ENCODE data around the gene IFNAR1.

The IFNAR1 gene

GRCh38 chr21:33402001-33402979 lies 77.5 kb downstream of the IFNAR1 start:
- DNase-seq (ENCODE audit: low read depth), result no peak

- no peak for DNase-seq (ENCODE audit: low read depth)
These were observed 78.5 kb downstream of the IFNAR1 start, which contains the start of gene IFNGR2 for GRCh38 chr21:33403128-33403785. IFNGR2 (plus strand) TSS chr21:33403413; CDS start chr21:33403544, 131 bp downstream.

GRCh38 chr21:33403786-33404585 lies 79.2 kb downstream of the IFNAR1 start:
- no peak for DNase-seq (ENCODE audit: low read depth)

GRCh38 chr21:33406493-33406892 lies 81.7 kb downstream of the IFNAR1 start:
- DNase-seq (ENCODE audit: low read depth), result no peak
